ENCODE data around the gene ACKR2.

The ACKR2 gene

DNA sequence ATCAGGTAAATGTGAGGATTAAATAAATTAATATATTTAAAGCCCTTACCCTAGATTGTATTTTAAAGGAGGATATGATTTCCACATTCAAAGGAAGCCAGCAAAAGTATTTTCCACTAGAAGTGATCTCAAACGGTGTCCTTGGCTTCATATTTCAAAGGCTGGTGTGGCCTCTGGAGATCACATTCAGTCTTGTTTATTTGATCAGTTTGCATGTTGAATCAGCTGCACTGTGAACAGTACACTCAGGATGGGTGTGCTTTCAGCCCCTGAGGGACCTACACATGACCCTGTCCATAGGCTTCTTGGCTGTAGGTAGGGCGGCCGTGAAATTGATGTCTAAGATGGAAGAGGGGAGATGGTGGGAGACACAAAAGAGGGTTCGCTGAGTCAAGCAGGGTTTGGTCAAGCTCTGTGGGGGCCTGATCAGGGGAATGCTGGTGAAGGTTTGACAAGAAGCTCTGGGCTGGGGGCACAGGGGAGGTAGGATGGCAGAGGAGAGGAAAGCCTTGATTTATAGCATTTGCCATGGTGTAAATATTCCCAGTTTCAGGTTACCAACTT is 44.6 kb downstream of the ACKR2 start:
- DNase-seq (ENCODE audit: insufficient read length, low spot score), result no peak
- no peak for FAIRE-seq

DNA sequence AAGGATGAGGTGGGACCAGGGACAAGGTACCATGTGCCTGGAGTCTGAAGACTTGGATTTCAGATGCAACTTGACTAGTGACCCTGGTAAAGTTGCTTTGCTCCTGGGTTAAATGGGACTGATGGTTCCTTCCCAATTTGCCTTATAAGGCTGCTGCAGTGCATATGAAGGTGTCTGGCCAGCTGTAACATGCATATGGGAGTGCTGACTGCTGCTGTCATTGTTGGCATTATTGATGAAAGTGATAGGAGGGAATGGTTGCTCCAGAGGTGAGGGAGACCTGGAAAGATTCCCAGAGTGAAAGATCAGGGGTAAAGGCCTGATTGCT is 45.9 kb downstream of the ACKR2 start:
- no peak for DNase-seq (ENCODE audit: insufficient read length, low spot score)
- no peak for FAIRE-seq

- FAIRE-seq (no peak), DNase-seq (ENCODE audit: insufficient read length, low spot score) (no peak)
Measured at GRCh38 chr3:42855547-42856380, 46.5 kb downstream of the ACKR2 start.

GRCh38 chr3:42856544-42856943 is 47.3 kb downstream of the ACKR2 start:
- no peak for DNase-seq (ENCODE audit: insufficient read length, low spot score)
- FAIRE-seq, result no peak

DNA sequence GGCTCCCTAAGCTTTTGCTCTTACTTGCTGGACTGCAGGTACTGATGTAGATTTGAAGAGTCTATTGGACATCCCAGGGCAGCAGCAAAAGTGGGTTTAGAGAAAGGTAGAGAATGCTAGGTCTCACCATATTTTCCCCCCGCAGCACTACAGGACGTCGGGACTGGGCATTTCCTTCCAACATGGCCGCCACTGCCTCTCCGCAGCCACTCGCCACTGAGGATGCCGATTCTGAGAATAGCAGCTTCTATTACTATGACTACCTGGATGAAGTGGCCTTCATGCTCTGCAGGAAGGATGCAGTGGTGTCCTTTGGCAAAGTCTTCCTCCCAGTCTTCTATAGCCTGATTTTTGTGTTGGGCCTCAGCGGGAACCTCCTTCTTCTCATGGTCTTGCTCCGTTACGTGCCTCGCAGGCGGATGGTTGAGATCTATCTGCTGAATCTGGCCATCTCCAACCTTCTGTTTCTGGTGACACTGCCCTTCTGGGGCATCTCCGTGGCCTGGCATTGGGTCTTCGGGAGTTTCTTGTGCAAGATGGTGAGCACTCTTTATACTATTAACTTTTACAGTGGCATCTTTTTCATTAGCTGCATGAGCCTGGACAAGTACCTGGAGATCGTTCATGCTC is 55.2 kb downstream of the ACKR2 start:
- DNase-seq (ENCODE audit: insufficient read length, low spot score) (no peak), FAIRE-seq (no peak)

GRCh38 chr3:42865256-42865655 is 56.0 kb downstream of the ACKR2 start:
- DNase-seq (ENCODE audit: insufficient read length, low spot score), result no peak
- FAIRE-seq, result no peak

DNA sequence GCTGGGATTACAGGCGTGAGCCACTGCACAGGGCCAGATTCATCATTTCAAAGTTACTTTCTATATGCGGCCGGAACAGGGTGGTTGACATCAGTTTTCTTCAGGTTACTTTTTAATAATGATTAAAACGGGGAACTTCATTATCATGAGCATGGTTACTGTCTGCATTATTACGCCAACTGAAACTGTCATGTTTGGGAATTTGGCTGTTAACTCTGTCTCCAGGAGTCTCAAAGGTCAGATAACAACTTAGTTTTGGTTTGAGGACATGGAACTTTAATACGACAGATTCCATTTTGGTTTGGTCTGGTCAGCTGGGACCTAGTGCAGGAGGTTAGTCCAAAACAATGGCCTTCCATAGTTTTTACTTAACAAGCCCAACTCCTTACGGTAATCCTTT is 57.9 kb downstream of the ACKR2 start:
- FAIRE-seq, result no peak
- DNase-seq (ENCODE audit: insufficient read length, low spot score), result no peak

GRCh38 chr3:42868841-42869240 is 59.6 kb downstream of the ACKR2 start:
- FAIRE-seq (no peak), DNase-seq (ENCODE audit: insufficient read length, low spot score) (no peak)

- FAIRE-seq (no peak), DNase-seq (ENCODE audit: insufficient read length, low spot score) (no peak)
Measured at GRCh38 chr3:42871592-42872196, 62.4 kb downstream of the ACKR2 start.

GRCh38 chr3:42872718-42873117 is 63.5 kb downstream of the ACKR2 start:
- FAIRE-seq, result no peak
- DNase-seq (ENCODE audit: insufficient read length, low spot score), result no peak

DNA sequence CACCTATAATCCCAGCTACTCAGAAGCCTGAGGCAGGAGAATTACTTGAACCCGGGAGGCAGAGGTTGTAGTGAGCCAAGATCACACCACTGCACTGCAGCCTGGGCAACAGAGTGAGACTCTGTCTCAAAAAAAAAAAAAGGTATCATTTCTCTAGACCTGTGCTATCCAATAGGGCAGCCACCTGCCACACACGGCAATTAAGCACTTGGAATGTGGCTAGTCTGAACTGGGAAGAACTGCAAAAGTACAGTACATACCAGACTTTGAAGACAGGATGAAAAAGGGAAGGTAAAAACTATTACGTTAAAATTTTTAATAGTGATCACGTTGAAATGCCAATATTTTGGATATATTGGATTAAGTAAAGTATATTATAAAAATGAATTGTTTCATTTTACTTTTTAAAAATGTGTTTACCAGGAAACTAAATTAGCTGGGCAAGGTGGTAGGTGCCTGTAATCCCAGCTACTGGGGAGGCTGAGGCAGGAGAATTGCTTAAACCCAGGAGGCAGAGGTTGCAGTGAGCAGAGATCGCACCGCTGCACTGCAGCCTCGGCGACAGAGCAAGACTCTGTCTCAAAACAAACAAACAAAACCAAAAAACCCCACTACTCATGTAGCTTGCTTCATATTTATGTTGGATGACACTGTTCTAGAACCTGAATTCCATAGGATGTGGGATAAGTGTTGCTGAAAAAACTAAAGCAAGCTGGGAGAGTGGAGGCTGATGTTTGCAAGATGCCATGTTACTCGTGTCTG is 64.2 kb downstream of the ACKR2 start:
- no peak for FAIRE-seq
- DNase-seq (ENCODE audit: insufficient read length, low spot score), result no peak

GRCh38 chr3:42874749-42875148 is 65.5 kb downstream of the ACKR2 start:
- no peak for FAIRE-seq
- no peak for DNase-seq (ENCODE audit: insufficient read length, low spot score)

GRCh38 chr3:42875325-42876151 is 66.3 kb downstream of the ACKR2 start, which contains the start of gene CYP8B1:
CYP8B1 (minus strand) TSS chr3:42875879; CDS start chr3:42875816, 63 bp downstream.
- no peak for DNase-seq (ENCODE audit: insufficient read length, low spot score)
- no peak for FAIRE-seq

- FAIRE-seq (no peak), DNase-seq (ENCODE audit: insufficient read length, low spot score) (no peak)
Measured at GRCh38 chr3:42876401-42876800, 67.2 kb downstream of the ACKR2 start.

DNA sequence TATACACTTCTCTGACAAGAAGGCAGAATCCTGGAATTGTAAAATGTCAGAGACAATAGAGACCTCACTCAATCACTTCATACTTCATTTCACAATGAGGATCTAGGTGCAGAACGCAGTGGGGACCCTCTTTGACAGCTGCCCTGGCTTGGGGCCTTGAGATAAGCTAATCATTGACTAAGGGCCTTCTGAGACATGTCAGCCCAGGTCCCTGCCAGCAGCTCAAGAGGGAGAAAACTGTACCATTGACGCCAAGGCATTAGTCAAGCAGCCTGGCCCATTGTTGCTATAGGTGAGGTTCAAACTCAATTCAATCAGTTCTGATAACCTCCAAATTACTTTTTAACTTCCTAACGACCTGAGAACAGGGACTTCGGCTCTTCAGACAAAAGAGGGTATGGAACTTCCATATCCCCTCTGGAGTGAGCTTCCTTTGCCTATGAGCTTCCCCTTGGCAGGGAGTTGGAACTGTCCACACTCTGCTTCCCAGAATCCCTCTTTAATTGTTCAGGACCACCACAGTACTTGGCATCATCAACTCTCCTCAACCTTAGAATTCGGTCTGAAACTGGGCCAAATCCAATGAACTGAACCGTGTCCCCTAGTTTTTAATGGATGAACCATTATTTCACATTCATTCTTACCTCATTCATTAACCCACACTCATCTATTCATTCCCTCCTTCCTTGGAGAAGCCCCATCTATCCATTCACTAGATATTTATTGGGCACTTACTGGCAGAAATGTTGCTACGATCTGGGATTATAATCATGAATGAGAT is 67.9 kb downstream of the ACKR2 start:
- FAIRE-seq, result no peak
- no peak for DNase-seq (ENCODE audit: insufficient read length, low spot score)

- DNase-seq (ENCODE audit: insufficient read length, low spot score) (no peak), FAIRE-seq (no peak)
Measured at GRCh38 chr3:42877881-42878280, 68.6 kb downstream of the ACKR2 start.

- FAIRE-seq, result no peak
- DNase-seq (ENCODE audit: insufficient read length, low spot score), result no peak
Measured at GRCh38 chr3:42880183-42880582, 70.9 kb downstream of the ACKR2 start.

GRCh38 chr3:42880601-42881451 is 71.6 kb downstream of the ACKR2 start:
- DNase-seq (ENCODE audit: insufficient read length, low spot score) (peak; percentile 93), FAIRE-seq (peak; percentile 88)

Data from GM19239 (cell line).